ENCODE measurements around the gene BEND7. TPM values are rescaled to one million over a fixed set of nuclear protein-coding genes. Genes with fewer than 3 reads are reported as not detected.

The BEND7 gene
- total and polyA plus RNA-seq, 9 of the 15 experiments (the other 6 are each of a cell fraction or from before 2014, with no cell fraction given), result 1.3 to 11.4 (median 5.2) TPM

- TF ChIP-seq ZNF253 (CRISPR knock-in tag; conservative IDR thresholded peaks at IDR 0.05) (no peak), ZKSCAN3 (CRISPR knock-in tag; IDR thresholded peaks at IDR 0.05) (no peak), CBX1 (IDR thresholded peaks at IDR 0.05; ENCODE audit: low read depth) (no peak), ZEB2 (IDR thresholded peaks at IDR 0.05) (no peak), OTX1 (CRISPR knock-in tag; IDR thresholded peaks at IDR 0.05) (no peak), ZNF707 (CRISPR knock-in tag; conservative IDR thresholded peaks at IDR 0.05) (no peak), RB1 (IDR thresholded peaks at IDR 0.05; ENCODE audit: low read depth) (peak; percentile 69; the same call in 1 of the 2 replicates), NR0B1 (IDR thresholded peaks at IDR 0.05; ENCODE audit: partially characterized antibody) (no peak), ZNF785 (CRISPR knock-in tag; IDR thresholded peaks at IDR 0.05) (no peak), CTCFL (IDR thresholded peaks at IDR 0.05; ENCODE audit: borderline replicate concordance, insufficient read depth, low read depth, low read length, poor library complexity, severe bottlenecking) (peak; percentile 64), MEF2D (tag; conservative IDR thresholded peaks at IDR 0.05; ENCODE audit: low read depth) (no peak), SREBF1 (IDR thresholded peaks at IDR 0.05; ENCODE audit: borderline replicate concordance, low read depth, low read length) (no peak), ARID2 (IDR thresholded peaks at IDR 0.05) (no peak), ZNF668 (CRISPR knock-in tag; IDR thresholded peaks at IDR 0.05) (no peak), PRPF4 (IDR thresholded peaks at IDR 0.05; ENCODE audit: insufficient read depth, low read depth, low read length, poor library complexity, severe bottlenecking) (no peak), ZNF57 (CRISPR knock-in tag; IDR thresholded peaks at IDR 0.05) (no peak), ZNF696 (CRISPR knock-in tag; conservative IDR thresholded peaks at IDR 0.05) (no peak), RAD21 (CRISPR knock-in tag; conservative IDR thresholded peaks at IDR 0.05 in 1 of 2, IDR thresholded peaks at IDR 0.05 in 1 of 2) (peak; percentile 84 to 87), ZNF174 (CRISPR knock-in tag; IDR thresholded peaks at IDR 0.05) (no peak), TAF7 (tag; IDR thresholded peaks at IDR 0.05) (no peak), POLR2A (conservative IDR thresholded peaks at IDR 0.05) (no peak), NFE2L1 (tag; IDR thresholded peaks at IDR 0.05; ENCODE audit: borderline replicate concordance, low read depth) (no peak), PATZ1 (CRISPR knock-in tag; IDR thresholded peaks at IDR 0.05; ENCODE audit: borderline replicate concordance) (no peak)
Measured at GRCh38 chr10:13440185-13441061, 88.4 kb downstream of the BEND7 start (continued).

All from K562 (cell line).